HTERT RPE-1 (cell line): ENCODE results near the gene FANCF.

Source experiments
- in situ Hi-C: fragments of 300-500 bp; cut with MboI; formaldehyde crosslinking; loops from 4 replicates; pipeline ENCODE4 v1.14.3; 2020; ENCODE audit warnings: low sequenced_read_pairs

FANCF gene

GRCh38 chr11:22626573-22627239, 1.1 kb upstream of the FANCF start:
- in situ Hi-C loops: no loop called here

- in situ Hi-C loops: no loop called here
These were observed 728 bp downstream of the FANCF start for GRCh38 chr11:22624742-22625447.

- in situ Hi-C loops: no loop called here
These were observed 7.8 kb downstream of the FANCF start for GRCh38 chr11:22617868-22618267.

GRCh38 chr11:22603933-22604332, 21.7 kb downstream of the FANCF start:
- in situ Hi-C loops: no loop called here

GRCh38 chr11:22602504-22602903, 23.1 kb downstream of the FANCF start:
- in situ Hi-C loops: no loop called here

- in situ Hi-C loops: no loop called here
These were observed 26.2 kb downstream of the FANCF start for GRCh38 chr11:22599458-22599857.

GRCh38 chr11:22597062-22597461, 28.6 kb downstream of the FANCF start:
- in situ Hi-C loops: no loop called here

GRCh38 chr11:22584976-22585375, 40.6 kb downstream of the FANCF start:
- in situ Hi-C loops: no loop called here

- in situ Hi-C loops: no loop called here
These were observed 41.6 kb downstream of the FANCF start for GRCh38 chr11:22583963-22584492.

GRCh38 chr11:22582151-22582410, 43.5 kb downstream of the FANCF start:
- in situ Hi-C loops: no loop called here

GRCh38 chr11:22581354-22582150, 44.1 kb downstream of the FANCF start:
- in situ Hi-C loops: no loop called here

GRCh38 chr11:22577854-22578253, 47.8 kb downstream of the FANCF start:
- in situ Hi-C loops: no loop called here
